K562 (cell line): ENCODE measurements around the gene VDAC1. TPM values are rescaled to one million over a fixed set of nuclear protein-coding genes. Genes with fewer than 3 reads are reported as not detected.

Source experiments
- polyA plus RNA-seq, 8 experiments: library from polyadenylated mRNA; depleted of rRNA in 4 of 8; stranded (reverse) in 5 of 8; unstranded in 3 of 8; fragments of >200 nt; fragmentation: Nextera tagmentation in 2 of 8; fragmentation: Illumina TruSeq in 1 of 8; extraction: Ambion mirVana in 2 of 8; extraction: Trizol in 1 of 8; gene quantifications; 2 replicates each; pipeline versions ENCODE4 v1.2.1 to v1.2.3, GENCODE V29; 2011 to 2014; ENCODE audit warnings: inconsistent platforms in 1 of 8, missing spikeins in 1 of 8
- total RNA-seq, 7 experiments: library from RNA; depleted of rRNA in 6 of 7; stranded (reverse); fragments of >200 nt in 6 of 7; fragmentation: Illumina TruSeq in 2 of 7; extraction: Trizol in 2 of 7; gene quantifications; 2 replicates each; pipeline versions ENCODE4 v1.2.1 to v1.2.3, GENCODE V29; 2011 to 2021; ENCODE audit warnings: low replicate concordance in 1 of 7
- TF ChIP-seq, protein P1 (sequence below), 2 experiments: fragments of 450-650 bp; formaldehyde crosslinking in 1 of 2; IDR thresholded peaks; 2 replicates each; pipeline versions ENCODE4 v1.4.0 to v1.6.1; 2014 to 2020; ENCODE audit warnings: mild to moderate bottlenecking in 2 of 2, borderline replicate concordance in 1 of 2, low read depth in 1 of 2

The VDAC1 gene
- total and polyA plus RNA-seq, 9 of the 15 experiments (the other 6 are each of a cell fraction or from before 2014, with no cell fraction given) = 168 to 366 (median 293) TPM

DNA sequence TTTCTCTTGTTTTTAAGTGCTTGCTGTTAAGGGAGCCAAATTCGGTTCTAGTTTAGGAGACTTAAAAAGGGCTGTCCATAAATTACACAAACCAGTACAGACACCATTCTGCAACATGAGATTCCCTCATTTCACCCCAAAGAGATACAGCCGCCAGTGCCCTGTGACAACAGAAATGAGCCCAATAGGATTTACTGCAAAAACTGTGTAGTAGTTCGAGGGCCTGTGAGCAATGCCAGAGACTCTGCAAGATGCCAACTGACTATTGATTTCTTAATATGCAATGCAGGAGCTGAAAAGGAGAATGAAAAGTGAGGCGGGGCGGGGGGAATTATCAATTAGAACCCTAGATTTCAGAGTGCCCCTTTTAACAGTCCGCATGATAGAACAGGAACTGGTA is 30.6 kb downstream of the VDAC1 start (continued):
- TF ChIP-seq, protein P1, sequence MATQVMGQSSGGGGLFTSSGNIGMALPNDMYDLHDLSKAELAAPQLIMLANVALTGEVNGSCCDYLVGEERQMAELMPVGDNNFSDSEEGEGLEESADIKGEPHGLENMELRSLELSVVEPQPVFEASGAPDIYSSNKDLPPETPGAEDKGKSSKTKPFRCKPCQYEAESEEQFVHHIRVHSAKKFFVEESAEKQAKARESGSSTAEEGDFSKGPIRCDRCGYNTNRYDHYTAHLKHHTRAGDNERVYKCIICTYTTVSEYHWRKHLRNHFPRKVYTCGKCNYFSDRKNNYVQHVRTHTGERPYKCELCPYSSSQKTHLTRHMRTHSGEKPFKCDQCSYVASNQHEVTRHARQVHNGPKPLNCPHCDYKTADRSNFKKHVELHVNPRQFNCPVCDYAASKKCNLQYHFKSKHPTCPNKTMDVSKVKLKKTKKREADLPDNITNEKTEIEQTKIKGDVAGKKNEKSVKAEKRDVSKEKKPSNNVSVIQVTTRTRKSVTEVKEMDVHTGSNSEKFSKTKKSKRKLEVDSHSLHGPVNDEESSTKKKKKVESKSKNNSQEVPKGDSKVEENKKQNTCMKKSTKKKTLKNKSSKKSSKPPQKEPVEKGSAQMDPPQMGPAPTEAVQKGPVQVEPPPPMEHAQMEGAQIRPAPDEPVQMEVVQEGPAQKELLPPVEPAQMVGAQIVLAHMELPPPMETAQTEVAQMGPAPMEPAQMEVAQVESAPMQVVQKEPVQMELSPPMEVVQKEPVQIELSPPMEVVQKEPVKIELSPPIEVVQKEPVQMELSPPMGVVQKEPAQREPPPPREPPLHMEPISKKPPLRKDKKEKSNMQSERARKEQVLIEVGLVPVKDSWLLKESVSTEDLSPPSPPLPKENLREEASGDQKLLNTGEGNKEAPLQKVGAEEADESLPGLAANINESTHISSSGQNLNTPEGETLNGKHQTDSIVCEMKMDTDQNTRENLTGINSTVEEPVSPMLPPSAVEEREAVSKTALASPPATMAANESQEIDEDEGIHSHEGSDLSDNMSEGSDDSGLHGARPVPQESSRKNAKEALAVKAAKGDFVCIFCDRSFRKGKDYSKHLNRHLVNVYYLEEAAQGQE (IDR thresholded peaks at IDR 0.05; ENCODE audit: borderline replicate concordance) = no peak
- TF ChIP-seq, protein P1 (CRISPR knock-in tag; IDR thresholded peaks at IDR 0.05; ENCODE audit: low read depth) = no peak
- TF ChIP-seq, all 486 proteins: peak for 0
